H9 (cell line): ENCODE data around the gene G3BP1. TPM values are rescaled to one million over a fixed set of nuclear protein-coding genes. Genes with fewer than 3 reads are reported as not detected.
"Not testable (repeated sequence)": the region's sequence is repeated elsewhere in the genome, so short reads cannot be mapped to it uniquely, and the experiment has no call there.

Source experiments
- DNase-seq: peaks from one replicate; pipeline ENCODE4 v3.0.0-alpha.2; 2017
- H2AFZ ChIP-seq: one replicate; pipeline ENCODE4 v1.6.1; 2013; ENCODE audit warnings: mild to moderate bottlenecking, low read length, control low read depth, moderate library complexity
- H2AK5ac ChIP-seq: 2 replicates; pipeline ENCODE4 v1.6.1; 2013; ENCODE audit warnings: low read length, control low read depth, mixed read lengths; ENCODE audit not compliant: insufficient read length
- H2BK120ac ChIP-seq: one replicate; pipeline ENCODE4 v1.6.1; 2013; ENCODE audit warnings: low read depth, mild to moderate bottlenecking, low read length, control low read depth, inconsistent platforms; ENCODE audit not compliant: poor library complexity, severe bottlenecking
- H2BK12ac ChIP-seq: 2 replicates; pipeline ENCODE4 v1.6.1; 2013; ENCODE audit warnings: low read length, control low read depth, mixed read lengths, low read depth; ENCODE audit not compliant: insufficient read length
- H2BK15ac ChIP-seq: 2 replicates; pipeline ENCODE4 v1.6.1; 2013; ENCODE audit warnings: low read depth, low read length, control low read depth
- H2BK20ac ChIP-seq: one replicate; pipeline ENCODE4 v1.6.1; 2013; ENCODE audit warnings: low read depth, mild to moderate bottlenecking, low read length, control low read depth, inconsistent platforms; ENCODE audit not compliant: poor library complexity, severe bottlenecking
- H2BK5ac ChIP-seq: 2 replicates; pipeline ENCODE4 v1.6.1; 2013; ENCODE audit warnings: low read length, control low read depth, mixed read lengths; ENCODE audit not compliant: insufficient read length
- H3K14ac ChIP-seq: 2 replicates; pipeline ENCODE4 v1.6.1; 2013; ENCODE audit warnings: low read length, control low read depth; ENCODE audit not compliant: insufficient read depth
- H3K18ac ChIP-seq: 2 replicates; pipeline ENCODE4 v1.6.1; 2013; ENCODE audit warnings: low read depth, mild to moderate bottlenecking, mixed read lengths, low read length, control low read depth; ENCODE audit not compliant: insufficient read length
- H3K23ac ChIP-seq: 2 replicates; pipeline ENCODE4 v1.6.1; 2013; ENCODE audit warnings: low read length, control low read depth, mixed read lengths, low read depth; ENCODE audit not compliant: insufficient read length
- H3K23me2 ChIP-seq: 2 replicates; pipeline ENCODE4 v1.6.1; 2013; ENCODE audit warnings: low read depth, mild to moderate bottlenecking, mixed read lengths, low read length, control low read depth; ENCODE audit not compliant: insufficient read length, poor library complexity, severe bottlenecking
- H3K27ac ChIP-seq: 2 replicates; pipeline ENCODE4 v1.5.1; 2013; ENCODE audit warnings: low read length, control low read depth, mixed read lengths, low read depth; ENCODE audit not compliant: insufficient read length
- H3K27me3 ChIP-seq: 2 replicates; pipeline ENCODE4 v1.6.1; 2013; ENCODE audit warnings: low read length, control low read depth, inconsistent platforms; ENCODE audit not compliant: insufficient read depth
- H3K4ac ChIP-seq: 2 replicates; pipeline ENCODE4 v1.6.1; 2013; ENCODE audit warnings: low read depth, mild to moderate bottlenecking, control low read depth, inconsistent platforms, low read length, moderate library complexity
- H3K4me1 ChIP-seq: 2 replicates; pipeline ENCODE4 v1.6.1; 2013; ENCODE audit warnings: low read length, control low read depth, inconsistent platforms; ENCODE audit not compliant: insufficient read depth
- H3K4me2 ChIP-seq: 2 replicates; pipeline ENCODE4 v1.6.1; 2013; ENCODE audit warnings: low read length, control low read depth, mixed read lengths; ENCODE audit not compliant: insufficient read length, insufficient read depth
- H3K56ac ChIP-seq: 2 replicates; pipeline ENCODE4 v1.6.1; 2013; ENCODE audit warnings: low read depth, mild to moderate bottlenecking, mixed read lengths, low read length, control low read depth; ENCODE audit not compliant: insufficient read length
- H3K79me1 ChIP-seq: 2 replicates; pipeline ENCODE4 v1.6.1; 2013; ENCODE audit warnings: low read depth, mild to moderate bottlenecking, moderate library complexity, low read length, control low read depth, inconsistent platforms; ENCODE audit not compliant: insufficient read depth, poor library complexity, severe bottlenecking
- H3K79me2 ChIP-seq: 2 replicates; pipeline ENCODE4 v1.6.1; 2013; ENCODE audit warnings: low read length, control low read depth, inconsistent platforms; ENCODE audit not compliant: insufficient read depth
- H3K9ac ChIP-seq: 2 replicates; pipeline ENCODE4 v1.6.1; 2013; ENCODE audit warnings: low read length, control low read depth, mixed read lengths; ENCODE audit not compliant: insufficient read length; ENCODE audit errors: extremely low read depth
- H3K9me3 ChIP-seq: one replicate; pipeline ENCODE4 v1.6.1; 2013; ENCODE audit warnings: low read depth, low read length, inconsistent platforms; ENCODE audit not compliant: control insufficient read depth
- H3T11ph ChIP-seq: one replicate; pipeline ENCODE4 v1.6.1; 2013; ENCODE audit warnings: mild to moderate bottlenecking, low read length, control low read depth, inconsistent platforms
- H4K20me1 ChIP-seq: one replicate; pipeline ENCODE4 v1.6.1; 2013; ENCODE audit not compliant: control insufficient read depth, insufficient read length, insufficient read depth
- H4K5ac ChIP-seq: 2 replicates; pipeline ENCODE4 v1.6.1; 2013; ENCODE audit warnings: low read depth, mild to moderate bottlenecking, mixed read lengths, low read length, control low read depth; ENCODE audit not compliant: insufficient read length
- H4K8ac ChIP-seq: replicated peaks from 2 replicates; pipeline ENCODE4 v1.6.1; 2013; ENCODE audit warnings: low read length, control low read depth, mixed read lengths, low read depth; ENCODE audit not compliant: insufficient read length
- H4K91ac ChIP-seq: 2 replicates; pipeline ENCODE4 v1.6.1; 2013; ENCODE audit warnings: low read depth, mild to moderate bottlenecking, moderate library complexity, mixed read lengths, low read length, control low read depth; ENCODE audit not compliant: insufficient read length
- H3K27ac Mint-ChIP-seq, 3 experiments: 2 replicates in 2 of 3; 3 replicates in 1 of 3; pipeline ENCODE4 v1.8.0; 2020 to 2021; ENCODE audit warnings: mixed read lengths in 3 of 3, mild to moderate bottlenecking in 1 of 3, moderate library complexity in 1 of 3
- H3K27me3 Mint-ChIP-seq: 2 replicates; pipeline ENCODE4 v1.8.0; 2021; ENCODE audit warnings: low read depth, mild to moderate bottlenecking, moderate library complexity, mixed read lengths
- H3K36me3 Mint-ChIP-seq, 3 experiments: 2 replicates in 2 of 3; 3 replicates in 1 of 3; pipeline ENCODE4 v1.8.0; 2020 to 2021; ENCODE audit warnings: low read depth in 3 of 3, mixed read lengths in 3 of 3; ENCODE audit not compliant: insufficient read depth in 1 of 3
- H3K4me1 Mint-ChIP-seq, 2 experiments: 2 replicates each; pipeline ENCODE4 v1.8.0; 2020; ENCODE audit warnings: mixed read lengths in 2 of 2
- H3K4me3 Mint-ChIP-seq, 2 experiments: 2 replicates in 1 of 2; 3 replicates in 1 of 2; pipeline ENCODE4 v1.8.0; 2020 to 2021; ENCODE audit warnings: mild to moderate bottlenecking in 2 of 2, mixed read lengths in 2 of 2, moderate library complexity in 1 of 2
- H3K9me3 Mint-ChIP-seq, 2 experiments: 2 replicates in 1 of 2; 3 replicates in 1 of 2; pipeline ENCODE4 v1.8.0; 2020; ENCODE audit warnings: mild to moderate bottlenecking in 2 of 2, mixed read lengths in 2 of 2, moderate library complexity in 1 of 2
- CTCF ChIP-seq: fragments of 200-600 bp; sonication (generic); conservative IDR thresholded peaks from 3 replicates; pipeline ENCODE4 v1.8.0; 2021; ENCODE audit warnings: antibody characterized with exemption, mild to moderate bottlenecking
- WGBS: extraction: QIAGEN DNeasy Blood & Tissue Kit; methylation state at CpG from one replicate; pipeline ENCODE4 v1.1.7; 2013; ENCODE audit warnings: missing lambda C conversion rate, low lambda C conversion rate, mixed read lengths; ENCODE audit not compliant: insufficient read length; ENCODE audit errors: extremely low coverage; 5-methylcytosine and 5-hydroxymethylcytosine counted together
- total RNA-seq: library from RNA; stranded (reverse); gene quantifications from 2 replicates; pipeline ENCODE4 v1.2.1, GENCODE V29; 2021

Gene G3BP1
- total RNA-seq, 1 experiment from 2014 or later: 439 TPM

GRCh38 chr5:151856861-151857260, 85.1 kb downstream of the G3BP1 start:
- Histone ChIP-seq H3K27ac (no peak overlapping the region), H4K8ac (no peak overlapping the region), H3K79me1 (no peaks in the 10 kb centered on the region), H3K27me3 (no peaks in the 10 kb centered on the region), H3K4me1 (no peaks in the 10 kb centered on the region), H3K79me2 (no peaks in the 10 kb centered on the region), H4K5ac (no peak overlapping the region), H2BK20ac (no peak overlapping the region), H3K9ac (no peak overlapping the region), H3K23me2 (no peaks in the 10 kb centered on the region), H3K4me2 (no peak overlapping the region), H3T11ph (no peak overlapping the region), H3K23ac (no peak overlapping the region), H2BK120ac (no peak overlapping the region), H4K91ac (no peak overlapping the region), H2AFZ (no peak overlapping the region), H3K18ac (no peak overlapping the region), H2BK5ac (no peak overlapping the region), H2BK15ac (no peak overlapping the region), H4K20me1 (no peaks in the 10 kb centered on the region), H3K4ac (no peak overlapping the region), H2BK12ac (no peak overlapping the region), H3K56ac (no peak overlapping the region), H2AK5ac (no peak overlapping the region), H3K9me3 (no peaks in the 10 kb centered on the region), H3K14ac (no peak overlapping the region; the same call in 1 of the 2 replicates)
- WGBS: no CpG with 5 or more reads among the region's 5 CpGs
- Mint-ChIP-seq H3K4me3 (no peak overlapping the region), H3K9me3 (no peaks in the 10 kb centered on the region; a peak in 1 of 5 replicates), H3K27me3 (peaks cover 5% of the 10 kb centered on the region; the same call in 1 of the 2 replicates), H3K4me1 (no peaks in the 10 kb centered on the region), H3K36me3 (no peaks in the 10 kb centered on the region), H3K27ac (no peak overlapping the region)
- DNase-seq: no peak
- TF ChIP-seq CTCF: no peak

- H3T11ph ChIP-seq, H3K9ac ChIP-seq, H2AFZ ChIP-seq, H3K23ac ChIP-seq, H2BK15ac ChIP-seq, H2AK5ac ChIP-seq, H3K36me3 Mint-ChIP-seq, H3K18ac ChIP-seq, H3K9me3 ChIP-seq, H3K23me2 ChIP-seq, H4K5ac ChIP-seq, H2BK12ac ChIP-seq, H4K8ac ChIP-seq, H2BK20ac ChIP-seq, H2BK120ac ChIP-seq, H4K20me1 ChIP-seq, H3K9me3 Mint-ChIP-seq, H3K27ac Mint-ChIP-seq, H3K27me3 ChIP-seq, H3K27ac ChIP-seq, H3K4me2 ChIP-seq, H2BK5ac ChIP-seq, H3K4me1 ChIP-seq, H4K91ac ChIP-seq, H3K27me3 Mint-ChIP-seq, DNase-seq, H3K4me1 Mint-ChIP-seq, H3K4me3 Mint-ChIP-seq, H3K4ac ChIP-seq, H3K56ac ChIP-seq, H3K79me2 ChIP-seq, H3K79me1 ChIP-seq, H3K14ac ChIP-seq: not testable (repeated sequence)
- no CpG with 5 or more reads among the region's 4 CpGs for WGBS
These were observed 89.1 kb downstream of the G3BP1 start for GRCh38 chr5:151860867-151861266.
